Right lobe of liver (tissue), 6 donors: ENCODE data around the gene CELF2. TPM values are rescaled to one million over a fixed set of nuclear protein-coding genes. Genes with fewer than 3 reads are reported as not detected.

ENCODE experiments used
- ATAC-seq, 4 donors: fragments of 200-7000 bp; cut with Tn5 transposase; one replicate each; pipeline ENCODE4 v1.9.1; 2020; ENCODE audit warnings: mild to moderate bottlenecking in 4 of 4, moderate library complexity in 4 of 4
- DNase-seq, 3 donors: peaks; one replicate each; pipeline ENCODE4 v3.0.0-alpha.2; 2020
- H3K27ac ChIP-seq, 3 donors: fragments of 200-600 bp; one replicate each; pipeline ENCODE4 v1.8.0; 2022
- H3K27me3 ChIP-seq, 2 donors: fragments of 200-600 bp; one replicate each; pipeline ENCODE4 v1.8.0; 2022
- H3K36me3 ChIP-seq, 4 donors: fragments of 200-600 bp; sonication (generic) in 1 of 4; one replicate each; pipeline versions ENCODE4 v1.5.1 to v1.8.0; 2017 to 2022; ENCODE audit warnings: control low read depth in 1 of 4
- H3K4me1 ChIP-seq, 4 donors: fragments of 200-600 bp; sonication (generic) in 1 of 4; one replicate each; pipeline versions ENCODE4 v1.5.1 to v1.8.0; 2017 to 2022; ENCODE audit warnings: control low read depth in 1 of 4
- H3K4me3 ChIP-seq, 3 donors: fragments of 200-600 bp; one replicate each; pipeline ENCODE4 v1.8.0; 2022
- H3K9me3 ChIP-seq, 4 donors: fragments of 200-600 bp; sonication (generic) in 1 of 4; one replicate each; pipeline versions ENCODE4 v1.5.1 to v1.8.0; 2017 to 2022; ENCODE audit warnings: control low read depth in 1 of 4
- CTCF ChIP-seq, 4 donors: fragments of 200-600 bp in 3 of 4; fragments of 450-650 bp in 1 of 4; IDR thresholded peaks; one replicate each; pipeline versions ENCODE4 v1.5.1 to v1.8.0; 2016 to 2022; ENCODE audit warnings: antibody characterized with exemption in 4 of 4, mild to moderate bottlenecking in 2 of 4
- POLR2A ChIP-seq: fragments of 450-650 bp; IDR thresholded peaks from one replicate; pipeline ENCODE4 v1.6.1; 2017; ENCODE audit warnings: antibody characterized with exemption, mild to moderate bottlenecking
- WGBS: methylation state at CpG from one replicate; pipeline ENCODE4 v1.1.6; 2018; ENCODE audit warnings: low coverage, low lambda C conversion rate; ENCODE audit not compliant: insufficient coverage; ENCODE audit errors: missing lambda C conversion rate; 5-methylcytosine and 5-hydroxymethylcytosine counted together
- intact Hi-C, 2 donors: fragments of 100-400 bp; cut with DNase I; formaldehyde crosslinking; loops; one replicate each; pipeline versions ENCODE4 v1.11.2 to v1.14.1; 2022
- total RNA-seq, 6 experiments: library from RNA; depleted of rRNA in 2 of 6; stranded (reverse); fragments of >200 nt in 2 of 6; fragmentation: NEBNext Ultra II Directional in 3 of 6; extraction: Animal tissue kit (Norgen Biotek cat#: 25700) in 3 of 6; gene quantifications; one replicate each; pipeline versions ENCODE4 v1.1.0 to v1.2.4, GENCODE V29; 2016 to 2023
- donor health status: DM: no; HTN: yes; CAD: no.
- donor health status: DM: no; HTN: no; CAD: no.
- donor health status: DM: no; HTN: no; CAD: no.
- donor health status: DM: no; HTN: yes; CAD: no.
- donor health status: DM: no; HTN: yes; CAD: no.

The CELF2 gene
- total RNA-seq, 6 experiments from 2014 or later = 2.4 to 6.2 (median 3.7) TPM

- DNase-seq (peak in 1 of 3 donors; percentile 18), ATAC-seq (no peak)
- no peaks in the 10 kb centered on the region for H3K9me3 ChIP-seq
- 33% methylated on average over 5 of the region's 7 CpGs for WGBS
- no peaks in the 10 kb centered on the region for H3K27me3 ChIP-seq
- no peak overlapping the region for H3K27ac ChIP-seq
- peaks cover 0 to 2% (median 0%) of the 10 kb centered on the region in 4 donors for H3K36me3 ChIP-seq
- no peak overlapping the region for H3K4me3 ChIP-seq
- no peaks in the 10 kb centered on the region for H3K4me1 ChIP-seq
- intact Hi-C loops = no loop called here
- TF ChIP-seq CTCF (IDR thresholded peaks at IDR 0.05) (no peak), POLR2A (no peak)
Measured at GRCh38 chr10:11270858-11271179, 253.1 kb downstream of the CELF2 start.

DNA sequence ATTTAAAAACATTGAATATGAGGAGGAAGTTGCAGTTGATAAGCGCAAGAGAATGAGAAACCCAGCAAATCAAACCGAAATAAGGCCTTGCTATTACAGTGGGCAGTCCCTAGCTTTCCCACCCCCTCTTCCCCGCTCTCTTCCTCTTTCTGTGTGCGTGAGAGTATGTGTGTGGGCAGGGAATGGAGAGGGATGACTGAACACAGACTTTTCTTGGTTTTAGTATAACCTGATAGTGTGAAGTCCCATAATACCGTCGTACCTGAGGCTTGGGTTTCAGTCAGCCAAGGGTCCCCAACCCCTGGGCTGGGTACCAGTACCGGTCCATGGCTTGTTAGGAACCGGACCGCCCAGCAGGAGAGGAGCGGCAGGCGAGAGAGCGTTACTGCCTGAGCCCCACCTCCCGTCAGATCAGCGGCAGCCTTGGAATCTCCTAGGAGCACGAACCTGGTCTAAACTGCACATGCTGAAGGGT is 255.3 kb downstream of the CELF2 start:
- intact Hi-C loops = no loop called here
- TF ChIP-seq CTCF (IDR thresholded peaks at IDR 0.05) (no peak), POLR2A (no peak)
- peaks cover 0 to 2% (median 0%) of the 10 kb centered on the region in 4 donors for H3K36me3 ChIP-seq
- H3K27me3 ChIP-seq = no peaks in the 10 kb centered on the region
- no peaks in the 10 kb centered on the region for H3K9me3 ChIP-seq
- 55% methylated on average over 7 of the region's 15 CpGs for WGBS
- H3K4me1 ChIP-seq = no peaks in the 10 kb centered on the region
- ATAC-seq (no peak), DNase-seq (peak in 1 of 3 donors; percentile 30)
- no peak overlapping the region for H3K27ac ChIP-seq
- H3K4me3 ChIP-seq = no peak overlapping the region

GRCh38 chr10:11274452-11274851 is 256.8 kb downstream of the CELF2 start:
- intact Hi-C loops = no loop called here
- ATAC-seq (no peak), DNase-seq (no peak)
- H3K4me3 ChIP-seq = no peak overlapping the region
- TF ChIP-seq POLR2A (no peak), CTCF (IDR thresholded peaks at IDR 0.05) (no peak)
- no peak overlapping the region for H3K27ac ChIP-seq
- no peaks in the 10 kb centered on the region for H3K4me1 ChIP-seq
- no peaks in the 10 kb centered on the region for H3K27me3 ChIP-seq
- 62% methylated on average over 5 of the region's 5 CpGs for WGBS
- no peaks in the 10 kb centered on the region for H3K36me3 ChIP-seq
- no peaks in the 10 kb centered on the region for H3K9me3 ChIP-seq

GRCh38 chr10:11275651-11276050 is 258.0 kb downstream of the CELF2 start:
- intact Hi-C loops = no loop called here
- no peak overlapping the region for H3K27ac ChIP-seq
- WGBS = 63% methylated on average over 12 of the region's 12 CpGs
- ATAC-seq (no peak), DNase-seq (no peak)
- H3K36me3 ChIP-seq = no peaks in the 10 kb centered on the region
- H3K4me3 ChIP-seq = no peak overlapping the region
- TF ChIP-seq POLR2A (no peak), CTCF (IDR thresholded peaks at IDR 0.05) (no peak)
- no peaks in the 10 kb centered on the region for H3K27me3 ChIP-seq
- no peaks in the 10 kb centered on the region for H3K9me3 ChIP-seq
- no peaks in the 10 kb centered on the region for H3K4me1 ChIP-seq

- TF ChIP-seq POLR2A (no peak), CTCF (IDR thresholded peaks at IDR 0.05) (no peak)
- 46% methylated on average over 4 of the region's 10 CpGs for WGBS
- ATAC-seq (no peak), DNase-seq (peak in 1 of 3 donors; percentile 23)
- Histone ChIP-seq H3K9me3 (no peaks in the 10 kb centered on the region), H3K36me3 (no peaks in the 10 kb centered on the region), H3K4me3 (no peak overlapping the region), H3K27ac (no peak overlapping the region), H3K4me1 (no peaks in the 10 kb centered on the region), H3K27me3 (no peaks in the 10 kb centered on the region)
- intact Hi-C loops = no loop called here
Measured at GRCh38 chr10:11276449-11276990, 258.8 kb downstream of the CELF2 start.
